HCT116 (cell line): ENCODE data around the gene ADAM10. TPM values are rescaled to one million over a fixed set of nuclear protein-coding genes. Genes with fewer than 3 reads are reported as not detected.

Experiments
- ATAC-seq: fragments of 200-7000 bp; cut with Tn5 transposase; 2 replicates; pipeline ENCODE4 v1.9.1; 2020; ENCODE audit warnings: mild to moderate bottlenecking, moderate library complexity
- BruUV-seq: library from RNA; stranded (reverse); fragments of 400-500 nt; replicated peaks from 2 replicates; lab custom pipeline; 2021; lab: Mats Ljungman, UMichigan
- CTCF ChIA-PET: fragments of 300-600 bp; sonication (Branson Sonifier 250); formaldehyde crosslinking; loops from one replicate; lab custom pipeline; 2021; ENCODE audit warnings: antibody characterized with exemption; lab: Charles Lee
- POLR2A ChIA-PET: fragments of 300-600, 350-600 bp; sonication (Branson Sonifier 250); formaldehyde crosslinking; loops from one replicate; lab custom pipeline; 2021; ENCODE audit warnings: antibody characterized with exemption; lab: Charles Lee
- RAD21 ChIA-PET, 2 experiments: fragments of 300-600 bp; sonication (Branson Sonifier 250); formaldehyde crosslinking; loops; one replicate each; lab custom pipeline; 2023; ENCODE audit warnings: low total read pairs in 2 of 2; ENCODE audit not compliant: uncharacterized antibody in 2 of 2, unreplicated experiment in 2 of 2, low non-redundant PET in 1 of 2; lab: Charles Lee
- DNase-seq: peaks from one replicate; pipeline ENCODE4 v3.0.0-alpha.2; 2010; ENCODE audit warnings: low read depth, low spot score
- H2AFZ ChIP-seq: fragments of 200-600 bp; shearing (Covaris generic), sonication (generic); 2 replicates; pipeline ENCODE4 v1.6.1; 2017; ENCODE audit warnings: low read depth, mixed run types, mixed read lengths, antibody characterized with exemption, low read length; ENCODE audit not compliant: poor library complexity, severe bottlenecking
- H3K27ac ChIP-seq: 2 replicates; pipeline ENCODE4 v1.5.1; 2012; ENCODE audit warnings: low read depth, low read length
- H3K27me3 ChIP-seq: fragments of 200-600 bp; sonication (generic); 2 replicates; pipeline ENCODE4 v1.6.1; 2016; ENCODE audit warnings: mixed run types, low read length, mixed read lengths; ENCODE audit not compliant: insufficient read depth
- H3K36me3 ChIP-seq, 2 experiments: fragments of 200-500 bp in 1 of 2; fragments of 200-600 bp in 1 of 2; sonication (Bioruptor generic) in 1 of 2; sonication (generic) in 1 of 2; 2 replicates each; pipeline versions ENCODE4 v1.5.1 to v1.6.1; 2014 to 2016; ENCODE audit warnings: low read length in 2 of 2, inconsistent platforms in 1 of 2, mixed read lengths in 1 of 2, mixed run types in 1 of 2; ENCODE audit not compliant: insufficient read depth in 2 of 2, control insufficient read depth in 1 of 2
- H3K4me1 ChIP-seq, 2 experiments: fragments of 200-600 bp in 1 of 2; sonication (generic) in 1 of 2; 2 replicates each; pipeline versions ENCODE4 v1.5.1 to v1.6.1; 2012 to 2017; ENCODE audit warnings: low read length in 2 of 2, inconsistent platforms in 1 of 2, mild to moderate bottlenecking in 1 of 2, mixed read lengths in 1 of 2, mixed run types in 1 of 2, moderate library complexity in 1 of 2; ENCODE audit not compliant: insufficient read depth in 2 of 2, control insufficient read depth in 1 of 2
- H3K4me2 ChIP-seq: fragments of 200-600 bp; sonication (generic); 2 replicates; pipeline ENCODE4 v1.6.1; 2017; ENCODE audit warnings: mixed run types, low read length, mixed read lengths
- H3K4me3 ChIP-seq, 2 experiments: fragments of 200-600 bp in 1 of 2; sonication (generic) in 1 of 2; replicated peaks in 1 of 2; 2 replicates each; pipeline ENCODE4 v1.5.1; 2011 to 2016; ENCODE audit warnings: low read length in 2 of 2, control low read depth in 1 of 2, low read depth in 1 of 2, mild to moderate bottlenecking in 1 of 2, mixed read lengths in 1 of 2, mixed run types in 1 of 2
- H3K79me2 ChIP-seq: fragments of 200-600 bp; sonication (generic); 2 replicates; pipeline ENCODE4 v1.6.1; 2017; ENCODE audit warnings: mild to moderate bottlenecking, mixed run types, low read length, moderate library complexity, mixed read lengths; ENCODE audit not compliant: insufficient read depth
- H3K9ac ChIP-seq: fragments of 200-600 bp; sonication (generic); 2 replicates; pipeline ENCODE4 v1.6.1; 2016; ENCODE audit warnings: low read length, mixed read lengths
- H3K9me2 ChIP-seq: fragments of 200-600 bp; sonication (generic), shearing (Covaris generic); 2 replicates; pipeline ENCODE4 v1.6.1; 2017; ENCODE audit warnings: mixed run types, mild to moderate bottlenecking, moderate library complexity; ENCODE audit not compliant: insufficient read depth
- H3K9me3 ChIP-seq, 2 experiments: fragments of 200-500 bp in 1 of 2; fragments of 200-600 bp in 1 of 2; sonication (Bioruptor generic) in 1 of 2; sonication (generic) in 1 of 2; 2 replicates each; pipeline ENCODE4 v1.6.1; 2014 to 2017; ENCODE audit warnings: low read length in 2 of 2, mixed read lengths in 2 of 2, inconsistent platforms in 1 of 2, low read depth in 1 of 2, mild to moderate bottlenecking in 1 of 2, mixed run types in 1 of 2, moderate library complexity in 1 of 2; ENCODE audit not compliant: control insufficient read depth in 1 of 2, insufficient read depth in 1 of 2
- H4K20me1 ChIP-seq: fragments of 200-600 bp; sonication (generic), shearing (Covaris generic); 2 replicates; pipeline ENCODE4 v1.6.1; 2017; ENCODE audit warnings: mixed run types, mild to moderate bottlenecking, moderate library complexity; ENCODE audit not compliant: insufficient read depth
- ELF1 ChIP-seq: IDR thresholded peaks from 2 replicates; pipeline ENCODE4 v1.6.1; 2012; ENCODE audit warnings: low read depth, borderline replicate concordance
- FOSL1 ChIP-seq: IDR thresholded peaks from 2 replicates; pipeline ENCODE4 v1.6.1; 2012; ENCODE audit warnings: low read depth
- JUND ChIP-seq: IDR thresholded peaks from 2 replicates; pipeline ENCODE4 v1.6.1; 2012
- POLR2A ChIP-seq: IDR thresholded peaks from 2 replicates; pipeline ENCODE4 v1.7.0; 2011; ENCODE audit warnings: borderline replicate concordance; ENCODE audit not compliant: insufficient read depth, insufficient read length; ENCODE audit errors: extremely low read depth
- POLR2AphosphoS5 ChIP-seq: IDR thresholded peaks from 2 replicates; pipeline ENCODE4 v1.6.1; 2011; ENCODE audit warnings: mild to moderate bottlenecking, low read depth, low read length, moderate library complexity
- SP1 ChIP-seq: IDR thresholded peaks from 2 replicates; pipeline ENCODE4 v1.6.1; 2012; ENCODE audit warnings: low read depth
- YY1 ChIP-seq: IDR thresholded peaks from 2 replicates; pipeline ENCODE4 v1.6.1; 2011; ENCODE audit warnings: low read length, low read depth, moderate library complexity, mild to moderate bottlenecking; ENCODE audit not compliant: insufficient replicate concordance; ENCODE audit errors: extremely low read depth
- intact Hi-C: fragments of 100-400 bp; cut with micrococcal nuclease; formaldehyde crosslinking; loops from 2 replicates; pipeline ENCODE4 v1.10.0; 2022
- total RNA-seq: library from RNA; stranded (reverse); gene quantifications from one replicate; pipeline ENCODE4 v1.2.1, GENCODE V29; 2021; ENCODE audit not compliant: unreplicated experiment
- TF ChIP-seq, protein P1 (sequence below): IDR thresholded peaks from 2 replicates; pipeline ENCODE4 v1.6.1; 2011; ENCODE audit warnings: mild to moderate bottlenecking, low read length, moderate library complexity; ENCODE audit not compliant: insufficient replicate concordance; ENCODE audit errors: extremely low read depth
- TF ChIP-seq, protein P2 (sequence below): IDR thresholded peaks from 2 replicates; pipeline ENCODE4 v1.6.1; 2012
- TF ChIP-seq, protein P3 (sequence below), 3 experiments: fragments of 200-600 bp in 1 of 3; sonication (generic) in 1 of 3; IDR thresholded peaks in 2 of 3; conservative IDR thresholded peaks in 1 of 3; 2 replicates each; pipeline ENCODE4 v1.5.1; 2012 to 2017; ENCODE audit warnings: low read depth in 2 of 3, low read length in 2 of 3, antibody characterized with exemption in 1 of 3, borderline replicate concordance in 1 of 3, control low read depth in 1 of 3, mild to moderate bottlenecking in 1 of 3, mixed read lengths in 1 of 3, mixed run types in 1 of 3, moderate library complexity in 1 of 3; ENCODE audit not compliant: insufficient read depth in 1 of 3
- TF ChIP-seq, protein P4 (sequence below): IDR thresholded peaks from 2 replicates; pipeline ENCODE4 v1.6.1; 2012; ENCODE audit warnings: low read depth

ADAM10 gene
- total RNA-seq, 1 experiment from 2014 or later, result 158 TPM

DNA sequence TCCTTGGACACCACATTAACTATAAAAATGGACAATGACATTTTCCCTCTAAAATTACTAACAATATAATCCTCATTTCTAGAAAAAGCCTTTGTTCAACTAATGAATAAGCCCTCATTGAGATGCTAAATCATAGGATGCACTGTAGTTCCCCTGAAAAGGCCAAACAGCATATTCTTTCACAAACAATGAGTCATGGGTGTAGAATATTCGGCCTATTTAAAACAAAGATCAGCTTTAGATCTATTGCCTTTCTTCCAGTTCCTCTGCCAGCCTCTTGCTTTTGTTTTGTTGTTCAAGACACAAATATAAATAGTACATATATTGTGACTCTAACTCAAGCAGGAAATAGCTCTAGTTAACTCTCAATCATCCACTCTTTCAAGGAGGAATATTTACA, 82.5 kb downstream of the ADAM10 start:
- CTCF ChIA-PET, result no interaction called here

DNA sequence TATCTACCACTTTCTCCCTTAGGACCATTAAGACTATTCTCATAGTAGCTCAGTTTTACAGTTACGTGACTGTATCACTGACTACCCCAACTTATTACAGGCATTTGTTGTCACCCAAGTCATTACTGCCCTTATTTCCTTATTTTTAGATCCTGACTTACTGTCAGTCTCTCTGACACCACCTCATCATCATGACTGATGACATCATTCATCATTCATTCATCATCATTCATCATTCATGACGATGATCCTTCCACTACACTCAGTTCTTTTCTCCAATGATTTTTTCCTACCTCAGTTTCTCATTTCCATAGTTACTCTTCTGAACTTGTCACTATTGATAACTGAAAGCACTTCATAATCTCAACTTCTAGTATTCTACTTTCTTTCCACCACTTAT, 83.8 kb downstream of the ADAM10 start:
- POLR2A ChIA-PET, result no interaction called here

More for the DNA sequence above, 82.5 kb downstream of the ADAM10 start:
- Histone ChIP-seq H3K79me2 (no peaks in the 10 kb centered on the region; the same call in 1 of the 2 replicates), H3K27me3 (no peaks in the 10 kb centered on the region), H3K4me3 (no peak overlapping the region), H3K9ac (no peak overlapping the region), H3K9me2 (no peaks in the 10 kb centered on the region), H4K20me1 (no peaks in the 10 kb centered on the region), H3K9me3 (no peaks in the 10 kb centered on the region), H3K27ac (no peak overlapping the region), H3K4me2 (no peak overlapping the region), H3K4me1 (no peaks in the 10 kb centered on the region), H3K36me3 (peaks cover 0 to under 1% of the 10 kb centered on the region in 2 experiments; a peak in 2 of 4 replicates), H2AFZ (no peak overlapping the region)
- ChIA-PET RAD21 (no interaction called here), POLR2A (no interaction called here)
- TF ChIP-seq, protein P1, sequence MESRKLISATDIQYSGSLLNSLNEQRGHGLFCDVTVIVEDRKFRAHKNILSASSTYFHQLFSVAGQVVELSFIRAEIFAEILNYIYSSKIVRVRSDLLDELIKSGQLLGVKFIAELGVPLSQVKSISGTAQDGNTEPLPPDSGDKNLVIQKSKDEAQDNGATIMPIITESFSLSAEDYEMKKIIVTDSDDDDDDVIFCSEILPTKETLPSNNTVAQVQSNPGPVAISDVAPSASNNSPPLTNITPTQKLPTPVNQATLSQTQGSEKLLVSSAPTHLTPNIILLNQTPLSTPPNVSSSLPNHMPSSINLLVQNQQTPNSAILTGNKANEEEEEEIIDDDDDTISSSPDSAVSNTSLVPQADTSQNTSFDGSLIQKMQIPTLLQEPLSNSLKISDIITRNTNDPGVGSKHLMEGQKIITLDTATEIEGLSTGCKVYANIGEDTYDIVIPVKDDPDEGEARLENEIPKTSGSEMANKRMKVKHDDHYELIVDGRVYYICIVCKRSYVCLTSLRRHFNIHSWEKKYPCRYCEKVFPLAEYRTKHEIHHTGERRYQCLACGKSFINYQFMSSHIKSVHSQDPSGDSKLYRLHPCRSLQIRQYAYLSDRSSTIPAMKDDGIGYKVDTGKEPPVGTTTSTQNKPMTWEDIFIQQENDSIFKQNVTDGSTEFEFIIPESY, result no peak
- no peak for TF ChIP-seq POLR2AphosphoS5
- TF ChIP-seq, protein P2, sequence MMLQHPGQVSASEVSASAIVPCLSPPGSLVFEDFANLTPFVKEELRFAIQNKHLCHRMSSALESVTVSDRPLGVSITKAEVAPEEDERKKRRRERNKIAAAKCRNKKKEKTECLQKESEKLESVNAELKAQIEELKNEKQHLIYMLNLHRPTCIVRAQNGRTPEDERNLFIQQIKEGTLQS, result no peak
- no TSS peak for BruUV-seq
- ATAC-seq (no peak), DNase-seq (no peak)
- intact Hi-C loops, result no loop called here

More for the DNA sequence above, 83.8 kb downstream of the ADAM10 start:
- no TSS peak for BruUV-seq
- H3K4me2 ChIP-seq, result no peak overlapping the region
- TF ChIP-seq, protein P3, sequence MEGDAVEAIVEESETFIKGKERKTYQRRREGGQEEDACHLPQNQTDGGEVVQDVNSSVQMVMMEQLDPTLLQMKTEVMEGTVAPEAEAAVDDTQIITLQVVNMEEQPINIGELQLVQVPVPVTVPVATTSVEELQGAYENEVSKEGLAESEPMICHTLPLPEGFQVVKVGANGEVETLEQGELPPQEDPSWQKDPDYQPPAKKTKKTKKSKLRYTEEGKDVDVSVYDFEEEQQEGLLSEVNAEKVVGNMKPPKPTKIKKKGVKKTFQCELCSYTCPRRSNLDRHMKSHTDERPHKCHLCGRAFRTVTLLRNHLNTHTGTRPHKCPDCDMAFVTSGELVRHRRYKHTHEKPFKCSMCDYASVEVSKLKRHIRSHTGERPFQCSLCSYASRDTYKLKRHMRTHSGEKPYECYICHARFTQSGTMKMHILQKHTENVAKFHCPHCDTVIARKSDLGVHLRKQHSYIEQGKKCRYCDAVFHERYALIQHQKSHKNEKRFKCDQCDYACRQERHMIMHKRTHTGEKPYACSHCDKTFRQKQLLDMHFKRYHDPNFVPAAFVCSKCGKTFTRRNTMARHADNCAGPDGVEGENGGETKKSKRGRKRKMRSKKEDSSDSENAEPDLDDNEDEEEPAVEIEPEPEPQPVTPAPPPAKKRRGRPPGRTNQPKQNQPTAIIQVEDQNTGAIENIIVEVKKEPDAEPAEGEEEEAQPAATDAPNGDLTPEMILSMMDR (IDR thresholded peaks at IDR 0.05 in 2 of 3, conservative IDR thresholded peaks at IDR 0.05 in 1 of 3; ENCODE audit: borderline replicate concordance in 1 of 3, insufficient read depth in 1 of 3, low read depth in 2 of 3, low read length in 2 of 3), result no peak
- TF ChIP-seq ELF1, result no peak
- TF ChIP-seq POLR2AphosphoS5, result no peak
- TF ChIP-seq, protein P4, sequence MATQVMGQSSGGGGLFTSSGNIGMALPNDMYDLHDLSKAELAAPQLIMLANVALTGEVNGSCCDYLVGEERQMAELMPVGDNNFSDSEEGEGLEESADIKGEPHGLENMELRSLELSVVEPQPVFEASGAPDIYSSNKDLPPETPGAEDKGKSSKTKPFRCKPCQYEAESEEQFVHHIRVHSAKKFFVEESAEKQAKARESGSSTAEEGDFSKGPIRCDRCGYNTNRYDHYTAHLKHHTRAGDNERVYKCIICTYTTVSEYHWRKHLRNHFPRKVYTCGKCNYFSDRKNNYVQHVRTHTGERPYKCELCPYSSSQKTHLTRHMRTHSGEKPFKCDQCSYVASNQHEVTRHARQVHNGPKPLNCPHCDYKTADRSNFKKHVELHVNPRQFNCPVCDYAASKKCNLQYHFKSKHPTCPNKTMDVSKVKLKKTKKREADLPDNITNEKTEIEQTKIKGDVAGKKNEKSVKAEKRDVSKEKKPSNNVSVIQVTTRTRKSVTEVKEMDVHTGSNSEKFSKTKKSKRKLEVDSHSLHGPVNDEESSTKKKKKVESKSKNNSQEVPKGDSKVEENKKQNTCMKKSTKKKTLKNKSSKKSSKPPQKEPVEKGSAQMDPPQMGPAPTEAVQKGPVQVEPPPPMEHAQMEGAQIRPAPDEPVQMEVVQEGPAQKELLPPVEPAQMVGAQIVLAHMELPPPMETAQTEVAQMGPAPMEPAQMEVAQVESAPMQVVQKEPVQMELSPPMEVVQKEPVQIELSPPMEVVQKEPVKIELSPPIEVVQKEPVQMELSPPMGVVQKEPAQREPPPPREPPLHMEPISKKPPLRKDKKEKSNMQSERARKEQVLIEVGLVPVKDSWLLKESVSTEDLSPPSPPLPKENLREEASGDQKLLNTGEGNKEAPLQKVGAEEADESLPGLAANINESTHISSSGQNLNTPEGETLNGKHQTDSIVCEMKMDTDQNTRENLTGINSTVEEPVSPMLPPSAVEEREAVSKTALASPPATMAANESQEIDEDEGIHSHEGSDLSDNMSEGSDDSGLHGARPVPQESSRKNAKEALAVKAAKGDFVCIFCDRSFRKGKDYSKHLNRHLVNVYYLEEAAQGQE, result no peak
- no peak for TF ChIP-seq POLR2A
- no peak for TF ChIP-seq SP1
- TF ChIP-seq JUND, result no peak
- TF ChIP-seq YY1, result no peak
- no peak for TF ChIP-seq FOSL1
- H3K27ac ChIP-seq, result no peak overlapping the region
- no peaks in the 10 kb centered on the region for H3K9me3 ChIP-seq
- H2AFZ ChIP-seq, result no peak overlapping the region
- no peak for DNase-seq
- no peaks in the 10 kb centered on the region for H3K4me1 ChIP-seq
- CTCF ChIA-PET, result no interaction called here
- peaks cover 0 to 3% of the 10 kb centered on the region in 2 experiments; a peak in 2 of 4 replicates for H3K36me3 ChIP-seq
- H4K20me1 ChIP-seq, result no peaks in the 10 kb centered on the region
- no peak for ATAC-seq
- no peaks in the 10 kb centered on the region for H3K27me3 ChIP-seq
- RAD21 ChIA-PET, result no interaction called here
- H3K4me3 ChIP-seq, result no peak overlapping the region
- no peaks in the 10 kb centered on the region for H3K9me2 ChIP-seq
- intact Hi-C loops, result no loop called here
- H3K79me2 ChIP-seq, result no peaks in the 10 kb centered on the region
- H3K9ac ChIP-seq, result no peak overlapping the region
